GM19372 (cell line): ENCODE results near the gene USP44.
A peak's percentile ranks its signal among the peaks of the same experiment; 100 is the strongest.
"Not testable (repeated sequence)": the region's sequence is repeated elsewhere in the genome, so short reads cannot be mapped to it uniquely, and the experiment has no call there.

ENCODE experiments used
- ATAC-seq: cut with Tn5 transposase; IDR thresholded peaks from one replicate; pipeline ENCODE4 v1.9.1; 2021; ENCODE audit warnings: mild to moderate bottlenecking, low read depth, moderate library complexity; ENCODE audit not compliant: unreplicated experiment

The USP44 gene

DNA sequence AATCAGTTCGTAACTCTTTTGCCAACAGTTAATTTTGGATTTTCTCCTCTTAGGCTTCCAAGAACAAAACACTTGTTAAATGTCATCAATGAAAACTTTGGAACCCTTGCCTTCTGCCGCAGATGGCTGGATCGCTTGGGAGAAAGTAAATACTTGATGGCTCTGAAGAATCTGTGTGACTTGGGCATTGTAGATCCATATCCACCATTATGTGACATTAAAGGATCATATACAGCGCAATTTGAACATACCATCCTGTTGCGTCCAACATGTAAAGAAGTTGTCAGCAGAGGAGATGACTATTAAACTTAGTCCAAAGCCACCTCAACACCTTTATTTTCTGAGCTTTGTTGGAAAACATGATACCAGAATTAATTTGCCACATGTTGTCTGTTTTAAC is 37.7 kb downstream of the USP44 start:
- no peak for ATAC-seq

DNA sequence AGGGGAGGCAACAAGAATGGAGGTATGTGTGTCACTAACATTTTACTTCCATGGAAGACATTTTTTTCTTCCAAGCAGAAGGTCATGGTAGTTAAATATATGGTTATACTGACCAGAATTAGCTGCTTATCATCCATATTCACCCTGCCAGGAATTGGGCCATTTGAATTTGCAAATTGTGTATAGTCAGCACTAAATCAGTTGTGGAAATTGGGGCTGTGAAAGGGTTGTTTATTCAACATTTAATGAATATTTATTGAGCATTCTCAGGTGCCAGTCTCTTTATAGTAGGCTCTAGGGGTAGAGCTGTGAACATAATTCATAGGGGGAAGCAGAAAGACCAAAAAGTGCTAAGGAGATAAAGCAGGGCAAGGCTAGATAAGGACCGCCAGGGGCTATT is 39.3 kb downstream of the USP44 start:
- ATAC-seq, result no peak

DNA sequence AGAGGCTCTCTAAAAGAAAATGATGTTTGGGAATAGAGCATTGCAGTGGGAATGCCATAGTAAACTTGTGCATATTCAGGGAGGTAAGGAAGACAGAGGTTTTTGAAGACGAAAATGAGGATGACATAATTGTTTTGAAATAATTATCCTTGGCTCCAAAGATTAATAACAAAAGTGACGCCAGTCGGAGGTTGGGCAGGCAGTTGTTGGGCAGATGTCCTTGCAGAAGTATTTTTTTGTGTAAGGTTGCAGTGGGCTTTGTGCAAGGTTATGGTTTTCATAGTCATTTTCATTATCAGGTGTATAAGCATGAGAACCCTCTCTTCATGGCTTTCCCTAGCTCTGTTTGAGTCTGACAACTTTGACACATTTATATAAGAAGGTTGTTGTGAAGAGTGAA is 42.0 kb downstream of the USP44 start:
- no peak for ATAC-seq

DNA sequence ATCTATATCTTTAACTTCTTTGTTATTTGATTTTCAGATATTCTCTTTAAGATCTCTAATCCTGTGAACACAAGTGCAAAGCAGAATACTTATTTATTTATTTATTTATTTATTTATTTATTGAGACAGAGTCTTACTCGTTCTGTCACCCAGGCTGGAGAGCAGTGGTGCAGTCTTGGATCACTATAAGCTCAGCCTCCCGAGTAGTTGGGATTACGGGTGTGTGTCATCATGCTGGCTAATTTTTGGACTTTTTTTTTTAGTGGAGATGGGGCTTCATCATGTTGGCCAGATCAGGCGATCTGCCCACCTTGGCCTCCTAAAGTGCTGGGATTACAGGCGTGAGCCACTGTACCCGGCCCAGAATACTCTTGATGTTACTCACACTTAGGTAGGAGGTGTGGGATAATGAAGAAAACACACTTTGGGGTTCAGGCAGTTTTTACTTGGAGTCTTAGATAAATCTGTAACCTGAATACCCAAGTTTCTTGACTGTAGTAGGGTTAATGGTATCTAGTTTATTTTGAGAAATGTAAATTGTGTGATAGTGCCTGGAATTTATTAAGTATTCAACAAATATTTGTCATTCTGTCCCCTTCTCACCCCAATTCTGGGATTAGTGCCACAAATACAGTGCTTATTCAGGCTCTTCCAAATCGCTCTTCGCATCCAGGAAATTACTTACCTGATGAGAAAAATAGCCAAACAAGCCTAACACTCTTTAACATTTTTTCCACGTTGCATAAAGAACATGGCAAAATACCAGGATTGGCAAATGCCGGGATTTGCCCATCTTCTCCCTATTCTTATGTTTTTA is 44.4 kb downstream of the USP44 start:
- no peak for ATAC-seq

DNA sequence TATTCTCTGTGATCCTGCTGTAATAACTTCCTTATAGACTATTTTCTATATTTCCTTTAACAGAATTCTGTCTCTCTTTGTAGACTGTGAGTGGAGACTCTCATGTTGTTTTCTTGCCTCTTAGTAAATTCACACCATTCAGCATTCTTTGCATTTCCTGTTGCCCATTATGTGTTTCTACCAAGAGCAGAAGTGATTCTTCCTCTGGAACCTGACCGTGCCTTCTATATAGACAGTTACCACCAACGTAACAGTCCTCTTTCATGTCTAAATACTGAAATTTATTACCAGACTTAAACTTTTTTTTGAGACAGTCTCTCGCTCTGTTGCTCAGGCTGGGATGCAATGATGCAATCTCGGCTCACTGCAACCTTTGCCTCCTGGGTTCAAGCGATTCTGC is 46.2 kb downstream of the USP44 start:
- no peak for ATAC-seq

DNA sequence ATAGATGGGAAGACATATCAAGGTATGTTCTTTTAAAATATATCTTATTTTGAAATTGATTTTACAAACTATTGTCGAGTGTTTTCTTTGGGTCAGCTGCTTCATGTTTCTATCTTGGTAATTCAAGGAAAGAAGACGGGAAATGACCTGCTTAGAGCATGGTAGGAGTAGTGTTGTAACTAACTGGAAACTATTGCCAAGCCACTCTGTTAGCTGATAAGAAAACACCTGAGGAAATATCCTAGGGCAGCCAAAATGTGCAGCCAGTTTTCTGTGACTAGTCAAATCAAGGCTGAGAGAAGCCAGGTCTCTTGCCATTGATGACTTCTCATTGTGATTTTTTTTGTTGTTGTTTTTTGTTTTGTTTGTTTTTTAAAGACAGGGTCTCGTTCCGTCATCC is 47.1 kb downstream of the USP44 start:
- no peak for ATAC-seq

DNA sequence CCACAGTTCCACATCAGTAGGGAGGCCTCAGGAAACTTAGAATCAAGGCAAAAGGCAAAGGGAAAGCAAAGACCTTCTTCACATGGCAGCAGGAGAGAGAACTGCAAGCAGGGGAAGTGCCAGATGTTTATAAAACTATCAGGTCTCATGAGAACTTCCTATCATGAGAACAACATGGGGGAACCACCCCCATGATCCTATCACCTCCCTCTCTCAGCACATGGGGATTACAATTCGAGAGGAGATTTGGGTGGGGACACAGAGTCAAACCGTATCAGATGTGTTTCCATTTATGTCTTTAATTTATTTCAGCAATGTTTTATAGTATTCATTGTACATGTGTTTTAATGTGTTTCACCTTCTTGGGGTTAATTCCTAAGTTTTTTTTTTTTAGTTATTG is 51.5 kb downstream of the USP44 start:
- no peak for ATAC-seq

DNA sequence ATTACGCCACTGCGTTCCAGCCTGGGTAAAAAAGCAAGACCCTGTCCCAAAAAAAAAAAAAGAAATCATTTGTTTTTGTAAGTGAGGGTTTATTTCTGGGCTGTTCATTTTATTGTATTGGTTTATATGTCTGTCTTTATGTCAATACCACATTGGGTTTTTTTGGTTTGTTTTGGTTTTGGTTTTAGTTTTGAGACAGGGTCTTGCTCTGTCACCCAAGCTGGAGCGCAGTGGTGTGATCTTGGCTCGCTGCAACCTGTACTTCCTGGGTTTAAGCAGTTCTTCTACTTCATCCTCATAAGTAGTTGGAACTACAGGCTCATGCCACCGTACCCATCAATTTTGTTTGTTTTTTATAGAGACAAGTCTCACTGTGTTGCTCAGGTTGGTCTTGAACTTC is 52.3 kb downstream of the USP44 start:
- ATAC-seq, result no peak

DNA sequence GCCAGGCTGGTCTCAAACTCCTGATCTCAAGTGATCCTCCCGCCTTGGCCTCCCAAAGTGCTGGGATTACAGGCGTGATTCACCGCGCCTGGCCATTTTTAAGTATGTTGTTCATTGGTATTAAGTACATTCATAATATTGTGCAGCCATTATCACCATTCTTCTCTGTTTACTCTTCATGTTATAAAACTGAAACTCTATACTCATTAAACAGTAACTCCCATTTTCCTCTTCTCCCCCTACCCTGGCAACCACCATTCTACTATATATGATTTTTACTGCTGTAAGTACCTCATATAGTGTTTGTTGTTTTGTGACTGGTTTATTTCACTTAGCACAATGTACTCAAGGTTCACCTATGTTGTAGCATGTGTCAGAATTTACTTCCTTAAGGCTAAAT is 54.2 kb downstream of the USP44 start:
- no peak for ATAC-seq

DNA sequence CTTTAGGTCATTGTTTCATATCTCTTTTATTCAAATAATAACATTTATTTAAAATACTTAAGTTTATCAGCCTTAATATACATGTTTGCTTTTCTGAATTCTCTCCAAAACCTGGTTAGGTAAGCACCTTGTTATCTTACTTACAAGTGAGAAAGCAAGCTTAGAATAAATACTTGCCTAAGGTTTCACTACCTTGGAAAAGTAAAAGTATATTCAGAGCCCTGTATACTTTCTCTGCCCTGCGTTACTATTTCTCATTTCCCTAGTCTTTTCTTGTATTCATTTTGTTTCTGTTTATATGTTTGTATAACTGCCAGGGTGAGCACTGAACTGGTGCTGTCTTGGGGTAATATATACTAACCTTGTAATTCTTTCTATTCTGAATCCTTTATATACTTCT is 55.8 kb downstream of the USP44 start:
- ATAC-seq, result no peak

DNA sequence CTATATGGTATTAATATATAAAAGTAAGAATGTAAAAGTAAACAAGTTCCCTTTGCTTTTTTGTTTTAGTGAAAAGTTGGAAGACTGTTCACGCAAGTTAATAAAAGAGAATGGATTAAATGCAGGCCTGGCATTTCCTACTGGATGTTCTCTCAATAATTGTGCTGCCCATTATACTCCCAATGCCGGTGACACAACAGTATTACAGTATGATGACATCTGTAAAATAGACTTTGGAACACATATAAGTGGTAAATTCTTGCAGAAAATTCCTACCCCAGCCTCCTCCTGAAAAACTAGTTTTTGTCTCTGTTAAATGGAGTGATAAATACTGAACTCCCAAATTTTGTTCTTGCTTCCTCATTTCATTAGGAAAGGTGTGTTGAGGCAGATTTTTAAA is 56.4 kb downstream of the USP44 start:
- no peak for ATAC-seq

DNA sequence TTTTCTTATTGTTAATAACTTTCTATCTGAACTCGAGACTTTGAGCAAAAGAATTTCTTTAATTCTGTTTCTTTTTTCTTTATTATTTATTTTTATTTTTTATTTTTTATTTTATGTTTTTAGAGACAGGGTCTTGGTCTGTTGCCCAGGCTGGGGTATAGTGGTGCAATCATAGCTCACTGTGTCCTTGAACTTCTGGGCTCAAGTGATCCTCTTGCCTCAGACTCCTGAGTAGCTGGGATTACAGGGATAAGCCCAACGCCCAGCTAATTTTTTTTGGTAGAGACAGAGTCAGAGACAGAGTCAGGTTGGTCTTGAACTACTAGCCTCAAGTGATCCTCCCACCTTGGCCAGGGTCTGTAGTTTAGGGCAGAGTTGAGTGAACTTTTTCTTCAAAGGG is 58.8 kb downstream of the USP44 start:
- no peak for ATAC-seq

DNA sequence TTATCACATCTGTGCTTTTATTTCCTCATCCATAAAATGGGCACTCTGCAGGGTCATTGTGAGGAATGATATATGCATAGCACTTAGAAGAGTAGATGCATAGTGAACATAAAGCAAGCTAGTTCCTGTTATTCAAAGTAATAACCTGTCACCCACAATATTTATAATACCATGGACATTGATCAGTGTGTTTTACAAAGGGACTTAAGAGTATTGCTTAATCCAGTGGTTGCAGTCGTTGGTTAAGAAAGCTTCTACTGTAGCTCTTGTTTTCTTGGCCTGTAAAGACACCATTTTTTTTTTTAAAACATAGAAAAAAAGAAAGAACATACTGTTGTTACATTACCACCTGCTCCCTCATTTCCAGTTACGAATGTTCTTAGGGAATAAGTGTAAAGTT is 64.3 kb downstream of the USP44 start:
- ATAC-seq, result no peak

DNA sequence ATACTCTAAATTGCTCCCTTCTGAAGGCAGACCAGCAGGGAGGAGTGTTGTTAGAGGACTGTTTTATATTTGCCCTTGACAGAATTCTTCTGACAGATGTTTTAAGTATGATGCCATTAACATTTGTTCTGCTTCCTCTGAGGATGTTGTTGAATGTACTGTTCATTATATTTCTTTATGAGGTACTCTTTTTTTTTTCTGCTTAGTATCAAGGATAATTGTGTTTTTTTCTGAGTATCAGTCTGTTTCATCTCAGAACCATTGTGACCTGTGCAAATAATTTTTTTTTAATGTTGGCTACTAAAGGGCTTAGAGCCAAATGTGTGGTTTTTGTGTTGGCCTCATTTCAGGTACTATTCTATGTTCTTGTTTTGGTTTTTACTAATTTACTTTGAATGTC is 66.8 kb downstream of the USP44 start:
- ATAC-seq, result no peak

DNA sequence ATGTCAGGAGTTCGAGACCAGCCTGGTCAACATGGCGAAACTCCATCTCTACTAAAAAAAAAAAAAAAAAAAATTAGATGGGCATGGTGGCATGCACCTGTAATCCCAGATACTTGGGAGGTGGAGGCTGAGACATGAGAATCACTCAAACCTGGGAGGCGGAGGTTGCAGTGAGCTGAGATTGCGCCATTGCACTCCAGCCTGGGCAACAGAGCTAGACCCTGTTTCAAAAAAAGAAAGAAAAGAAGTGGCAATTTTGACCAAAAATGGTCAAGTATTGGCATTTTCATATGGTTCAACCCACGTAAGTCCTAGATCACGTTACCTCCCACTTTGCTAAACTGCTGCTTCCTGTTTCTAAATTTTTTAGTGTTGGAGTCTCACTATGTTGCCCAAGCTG is 68.7 kb downstream of the USP44 start:
- not testable (repeated sequence) for ATAC-seq

DNA sequence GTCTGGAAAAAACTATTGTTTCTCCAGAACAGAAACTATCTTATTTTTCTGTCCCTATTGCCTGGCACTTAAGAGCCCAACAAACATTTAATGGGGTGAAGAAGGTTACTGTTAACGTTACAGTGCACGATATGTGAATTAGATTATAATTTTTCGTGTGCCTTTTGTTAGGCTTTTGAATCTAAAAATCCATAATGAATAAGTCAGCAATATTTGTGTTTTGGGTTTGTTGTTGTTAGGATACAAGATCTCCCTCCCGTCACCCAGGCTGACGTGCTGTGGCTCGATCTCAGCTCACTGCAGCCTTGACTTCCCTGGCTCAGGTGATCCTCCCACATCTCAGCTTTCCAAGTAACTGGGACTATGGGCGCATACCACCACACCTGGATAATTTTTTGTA is 69.4 kb downstream of the USP44 start:
- no peak for ATAC-seq

DNA sequence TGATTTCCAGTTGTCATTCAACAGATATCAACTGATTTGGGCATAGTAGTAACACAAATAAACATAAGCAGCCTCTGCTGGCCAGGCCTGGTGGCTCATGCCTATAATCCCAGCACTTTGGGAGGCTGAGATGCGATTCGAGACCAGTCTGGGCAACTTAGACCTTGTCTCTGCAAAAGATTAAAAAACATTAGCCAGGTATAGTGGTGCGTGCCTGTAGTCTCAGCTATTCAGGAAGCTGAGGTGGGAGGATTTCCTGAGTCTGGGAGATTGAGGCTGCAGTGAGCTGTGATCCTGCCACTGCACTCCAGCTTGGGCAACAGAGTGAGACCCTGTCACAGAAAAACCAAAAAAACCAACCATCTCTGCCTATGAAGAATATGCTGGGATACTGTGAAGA is 70.2 kb downstream of the USP44 start:
- ATAC-seq, result no peak

DNA sequence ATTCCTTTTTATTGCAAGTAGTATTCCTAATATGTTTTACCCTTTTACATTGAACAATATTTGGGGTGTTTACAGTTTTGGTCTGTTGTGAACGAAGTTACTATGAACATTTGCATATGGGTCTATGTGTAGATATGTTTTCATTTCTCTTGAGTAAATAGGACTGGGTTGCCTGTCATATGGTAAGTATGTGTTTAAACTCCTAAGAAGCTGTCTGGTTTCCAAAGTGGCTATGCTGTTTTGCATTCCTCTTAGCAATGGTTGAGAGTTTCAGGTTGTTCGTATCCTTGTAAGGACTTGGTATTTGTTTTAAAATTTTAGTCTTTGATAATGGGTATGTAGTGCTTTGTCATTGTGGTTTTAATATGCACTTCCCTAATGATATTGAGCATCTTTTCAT is 71.0 kb downstream of the USP44 start:
- no peak for ATAC-seq

DNA sequence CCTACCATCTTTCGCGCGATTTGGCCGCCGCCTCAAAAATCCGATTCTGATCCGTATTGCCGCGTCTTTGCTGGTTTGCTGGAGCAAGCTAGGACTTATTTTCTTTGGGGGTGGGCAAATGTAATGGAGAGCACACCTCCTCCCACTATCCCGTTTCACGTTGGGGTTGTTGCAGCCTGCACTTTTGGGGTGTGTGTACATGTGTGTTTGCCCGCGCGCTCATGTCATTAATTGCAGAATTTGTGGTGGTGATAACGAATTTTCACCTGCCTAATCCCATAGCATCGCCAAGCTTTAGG is 76.7 kb downstream of the USP44 start:
- no peak for ATAC-seq

DNA sequence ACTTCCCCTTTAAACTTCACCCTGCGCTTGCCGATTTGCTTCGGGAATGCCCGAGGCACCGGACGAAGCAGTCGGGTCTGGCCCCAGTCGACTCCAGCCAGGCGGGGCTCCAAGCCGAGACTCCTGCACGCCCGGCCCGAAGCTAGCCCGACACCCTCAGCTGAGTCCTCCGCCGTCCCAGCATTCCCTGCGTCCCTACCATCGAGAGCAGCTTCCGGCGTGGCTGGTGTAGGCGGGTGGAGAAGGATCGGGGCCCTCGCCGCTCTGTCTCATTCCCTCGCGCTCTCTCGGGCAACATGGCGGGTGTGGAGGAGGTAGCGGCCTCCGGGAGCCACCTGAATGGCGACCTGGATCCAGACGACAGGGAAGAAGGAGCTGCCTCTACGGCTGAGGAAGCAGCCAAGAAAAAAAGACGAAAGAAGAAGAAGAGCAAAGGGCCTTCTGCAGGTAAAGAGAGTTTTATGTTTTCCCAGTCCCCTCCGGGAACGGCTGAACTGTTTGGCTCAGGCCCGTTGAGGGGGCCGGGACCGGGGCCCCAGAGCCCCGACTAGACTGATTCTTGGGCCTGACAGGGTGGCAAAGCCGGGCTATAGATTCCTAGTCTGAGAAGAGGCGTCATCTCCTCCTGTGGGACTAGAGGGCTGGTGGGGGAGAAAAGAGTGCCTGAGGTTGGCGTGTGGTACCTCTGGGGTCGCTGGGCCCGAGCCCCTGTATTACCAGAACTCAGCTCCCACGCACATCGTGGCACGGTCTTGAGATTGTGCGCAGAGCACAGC is 77.2 kb downstream of the USP44 start, which contains the start of gene METAP2:
TSS of gene METAP2 (plus strand) at position 269 of the 776 bp plus-strand sequence. CDS start at position 297, 28 bp downstream.
- ATAC-seq, result peak; percentile 94

DNA sequence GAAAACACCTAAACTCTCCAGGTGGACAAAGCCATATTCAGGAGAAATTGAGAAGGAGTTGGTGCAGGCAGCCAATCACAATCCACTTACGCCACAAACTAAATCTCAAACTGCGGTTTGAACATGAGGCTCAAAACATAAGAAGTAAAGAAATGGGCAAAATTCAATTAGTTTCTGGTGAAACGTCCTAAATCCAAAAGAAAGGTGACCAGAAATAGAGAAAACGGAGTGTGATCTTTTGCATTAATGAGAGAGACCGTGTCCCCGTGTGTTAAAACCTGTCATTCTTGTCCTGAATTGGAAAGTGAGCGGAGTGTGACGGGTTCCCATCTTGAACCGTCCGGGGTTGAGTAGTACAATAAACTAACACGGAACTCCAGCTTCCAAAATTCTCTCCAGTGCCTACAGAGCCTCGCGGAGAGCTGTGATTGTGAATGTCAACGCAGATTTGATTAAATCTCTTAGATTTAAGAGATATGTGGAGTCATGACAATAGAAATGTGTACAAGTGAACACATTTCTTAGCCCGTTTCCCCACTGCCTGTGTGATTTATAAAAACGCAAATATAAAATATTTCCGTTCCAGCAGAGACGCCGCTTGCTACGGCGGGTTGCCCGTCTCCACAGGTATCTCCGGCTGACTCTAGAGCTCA is 77.9 kb downstream of the USP44 start:
- ATAC-seq, result peak; percentile 31

DNA sequence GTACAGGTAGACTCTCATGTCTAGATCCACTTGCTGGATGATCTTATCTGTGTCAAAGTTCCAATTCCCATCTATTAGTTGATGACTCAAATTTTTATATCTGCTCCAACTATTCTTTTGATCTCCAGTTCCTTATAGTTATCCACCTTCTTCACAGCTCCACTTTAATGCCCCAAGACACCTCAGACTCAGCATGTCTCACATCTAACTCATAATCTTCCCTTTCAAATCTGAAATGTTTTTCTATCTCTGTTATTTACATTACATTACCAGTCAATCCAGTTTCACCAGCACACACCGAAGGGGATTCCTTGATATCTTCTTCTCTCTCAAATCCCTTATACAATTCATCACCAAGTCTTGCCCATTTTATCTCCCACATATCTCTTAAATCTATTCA is 81.0 kb downstream of the USP44 start:
- ATAC-seq, result no peak
